ENCODE data around the gene TUBGCP3. TPM values are rescaled to one million over a fixed set of nuclear protein-coding genes. Genes with fewer than 3 reads are reported as not detected.

TUBGCP3 gene
- total RNA-seq, 1 experiment from 2014 or later: 51.1 TPM

DNA sequence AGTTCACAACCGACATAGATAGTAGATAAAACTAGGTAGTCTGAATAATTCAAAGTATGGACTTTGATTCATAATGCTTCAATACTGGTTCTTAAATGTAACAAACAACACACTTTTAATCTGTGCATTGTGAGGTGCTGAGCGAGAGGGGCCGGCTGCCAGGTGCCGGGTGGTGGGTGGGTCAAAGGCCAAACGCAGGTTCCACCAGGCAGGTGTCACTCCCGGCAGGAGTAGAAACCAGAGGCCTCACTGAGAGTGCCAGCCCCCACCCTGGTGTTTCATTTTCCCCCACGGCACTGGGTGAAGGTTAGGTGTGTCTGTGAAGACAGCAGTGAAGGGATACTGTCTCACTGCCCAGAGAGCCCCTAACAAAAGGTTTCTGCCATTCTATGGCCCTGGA lies 4.2 kb upstream of the TUBGCP3 start:
- Mint-ChIP-seq H3K4me1 (ENCODE audit: low read depth, unreplicated experiment) (peaks cover 18% of the 10 kb centered on the region), H3K27ac (ENCODE audit: unreplicated experiment) (peak overlapping the region; percentile 38), H3K9me3 (ENCODE audit: unreplicated experiment) (peaks cover 15% of the 10 kb centered on the region), H3K27me3 (ENCODE audit: insufficient read depth, unreplicated experiment) (no peaks in the 10 kb centered on the region), H3K36me3 (ENCODE audit: insufficient read depth, unreplicated experiment) (peaks cover 20% of the 10 kb centered on the region), H3K4me3 (ENCODE audit: unreplicated experiment) (no peak overlapping the region)
- POLR2A ChIA-PET: no interaction called here
- BruUV-seq (replicated peaks): no TSS peak
- Histone ChIP-seq H3K27me3 (replicated peaks; ENCODE audit: control insufficient read depth, insufficient read depth, low read length) (no peaks in the 10 kb centered on the region), H3K4me3 (ENCODE audit: low read depth, low read length) (no peak overlapping the region), H3K36me3 (ENCODE audit: control insufficient read depth, insufficient read depth, low read length) (no peaks in the 10 kb centered on the region), H3K4me1 (peaks cover 15% of the 10 kb centered on the region), H3K9me3 (no peaks in the 10 kb centered on the region)
- CTCF ChIA-PET: no interaction called here
- DNase-seq: no peak
- intact Hi-C loops (cut with micrococcal nuclease; ENCODE audit: unreplicated experiment): no loop called here
- TF ChIP-seq, protein P1, sequence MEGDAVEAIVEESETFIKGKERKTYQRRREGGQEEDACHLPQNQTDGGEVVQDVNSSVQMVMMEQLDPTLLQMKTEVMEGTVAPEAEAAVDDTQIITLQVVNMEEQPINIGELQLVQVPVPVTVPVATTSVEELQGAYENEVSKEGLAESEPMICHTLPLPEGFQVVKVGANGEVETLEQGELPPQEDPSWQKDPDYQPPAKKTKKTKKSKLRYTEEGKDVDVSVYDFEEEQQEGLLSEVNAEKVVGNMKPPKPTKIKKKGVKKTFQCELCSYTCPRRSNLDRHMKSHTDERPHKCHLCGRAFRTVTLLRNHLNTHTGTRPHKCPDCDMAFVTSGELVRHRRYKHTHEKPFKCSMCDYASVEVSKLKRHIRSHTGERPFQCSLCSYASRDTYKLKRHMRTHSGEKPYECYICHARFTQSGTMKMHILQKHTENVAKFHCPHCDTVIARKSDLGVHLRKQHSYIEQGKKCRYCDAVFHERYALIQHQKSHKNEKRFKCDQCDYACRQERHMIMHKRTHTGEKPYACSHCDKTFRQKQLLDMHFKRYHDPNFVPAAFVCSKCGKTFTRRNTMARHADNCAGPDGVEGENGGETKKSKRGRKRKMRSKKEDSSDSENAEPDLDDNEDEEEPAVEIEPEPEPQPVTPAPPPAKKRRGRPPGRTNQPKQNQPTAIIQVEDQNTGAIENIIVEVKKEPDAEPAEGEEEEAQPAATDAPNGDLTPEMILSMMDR (IDR thresholded peaks at IDR 0.05; ENCODE audit: insufficient read depth in 1 of 2, low read depth in 1 of 2, low read length in 1 of 2, severe bottlenecking in 1 of 2, unreplicated experiment in 1 of 2): no peak

DNA sequence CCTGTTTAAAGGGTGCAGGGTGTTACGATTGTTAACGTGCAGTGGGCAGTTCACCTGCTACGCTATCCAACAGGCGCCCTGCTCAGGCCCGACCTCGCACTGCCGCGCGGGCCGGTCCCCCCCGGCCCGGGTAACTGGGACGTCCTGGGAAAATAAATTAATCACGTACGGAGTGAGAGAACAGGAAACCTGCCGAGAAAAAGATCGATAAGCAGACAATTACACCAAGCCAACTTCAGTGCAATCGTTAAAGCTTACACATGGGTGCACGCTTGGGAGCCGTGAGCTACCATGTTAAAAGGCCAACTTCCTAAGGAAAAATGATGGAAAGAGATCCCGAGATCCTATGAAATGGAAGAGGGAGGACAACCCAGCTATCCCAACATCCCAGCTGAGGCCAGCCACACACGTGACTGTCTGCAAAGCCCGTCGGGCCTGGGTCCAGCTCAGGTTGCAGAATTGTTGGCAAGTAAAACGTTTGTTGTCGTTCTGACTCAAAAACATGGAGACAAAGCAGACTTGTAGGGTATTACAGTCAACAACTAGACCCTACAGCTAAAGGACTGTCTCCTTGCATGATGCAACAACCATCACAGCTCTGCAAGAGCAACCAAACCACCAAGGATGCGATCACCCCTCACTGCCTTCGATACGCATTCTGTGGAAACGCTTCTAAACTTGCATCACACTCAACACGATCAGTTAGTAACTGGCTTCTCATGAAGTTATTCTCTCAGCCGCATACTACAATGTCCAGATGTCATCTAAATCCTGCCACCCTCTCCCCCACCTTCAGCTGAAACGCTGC lies 741 bp upstream of the TUBGCP3 start:
- Mint-ChIP-seq H3K27me3 (ENCODE audit: insufficient read depth, unreplicated experiment) (no peaks in the 10 kb centered on the region), H3K27ac (ENCODE audit: unreplicated experiment) (peak overlapping the region; percentile 96), H3K36me3 (ENCODE audit: insufficient read depth, unreplicated experiment) (peaks cover 30% of the 10 kb centered on the region), H3K4me3 (ENCODE audit: unreplicated experiment) (peak overlapping the region; percentile 92), H3K4me1 (ENCODE audit: low read depth, unreplicated experiment) (peaks cover 21% of the 10 kb centered on the region), H3K9me3 (ENCODE audit: unreplicated experiment) (no peaks in the 10 kb centered on the region)
- Histone ChIP-seq H3K4me1 (peaks cover 15% of the 10 kb centered on the region), H3K27me3 (replicated peaks; ENCODE audit: control insufficient read depth, insufficient read depth, low read length) (no peaks in the 10 kb centered on the region), H3K4me3 (ENCODE audit: low read depth, low read length) (peak overlapping the region; percentile 98), H3K36me3 (ENCODE audit: control insufficient read depth, insufficient read depth, low read length) (no peaks in the 10 kb centered on the region), H3K9me3 (no peaks in the 10 kb centered on the region)
- POLR2A ChIA-PET: interaction anchor here (0.7 to 0.9 kb wide), 2 partner anchors 8 to 145 kb away, joined by 3 to 5 read pairs; no protein-coding TSS in a partner anchor
- intact Hi-C loops (cut with micrococcal nuclease; ENCODE audit: unreplicated experiment): loop anchor here (1.0 kb wide), 1 partner anchor 18 kb away; no protein-coding TSS in a partner anchor
- BruUV-seq (replicated peaks): TSS peak; percentile 72
- DNase-seq: peak in 1 of 2 experiments; percentile 56
- CTCF ChIA-PET: interaction anchor here (2.0 kb wide), 1 partner anchor 17 kb away, joined by 5 read pairs; no protein-coding TSS in a partner anchor
- TF ChIP-seq, protein P1 (IDR thresholded peaks at IDR 0.05; ENCODE audit: insufficient read depth in 1 of 2, low read depth in 1 of 2, low read length in 1 of 2, severe bottlenecking in 1 of 2, unreplicated experiment in 1 of 2): no peak

DNA sequence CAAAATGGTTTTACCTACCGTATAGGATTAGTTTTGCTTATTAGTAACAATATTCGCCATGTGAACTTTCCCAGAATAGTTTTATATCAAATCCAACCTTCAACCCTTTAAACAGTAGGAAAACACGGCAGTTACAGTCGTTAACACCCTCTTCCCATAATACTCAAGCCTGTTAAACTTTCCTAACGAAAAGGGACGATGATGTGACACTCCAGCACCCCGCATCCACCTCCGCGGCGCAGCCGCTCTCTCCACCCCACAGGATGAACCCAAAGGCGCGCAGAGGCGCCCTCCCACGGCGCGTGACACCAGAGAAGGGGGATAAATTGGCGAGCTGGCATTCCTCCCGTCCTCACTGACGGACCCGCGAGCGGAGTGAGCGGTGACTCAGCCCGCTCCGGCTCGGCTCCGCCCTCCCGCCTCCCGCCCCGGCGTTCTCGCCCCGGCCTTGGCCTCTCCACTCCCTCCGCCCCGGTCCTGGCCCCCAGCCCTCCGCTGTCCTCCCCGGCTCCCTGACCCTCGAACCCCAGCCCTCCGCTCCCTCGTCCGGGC lies 665 bp downstream of the TUBGCP3 start:
- DNase-seq: peak; percentile 89 to 92
- no peaks in the 10 kb centered on the region for H3K9me3 Mint-ChIP-seq (ENCODE audit: unreplicated experiment)
- H3K4me1 Mint-ChIP-seq (ENCODE audit: low read depth, unreplicated experiment): peaks cover 24% of the 10 kb centered on the region
- H3K27me3 Mint-ChIP-seq (ENCODE audit: insufficient read depth, unreplicated experiment): no peaks in the 10 kb centered on the region
- ChIA-PET POLR2A (interaction anchor here (0.6 to 1.1 kb wide), 2 partner anchors 102 to 235 kb away, joined by 3 to 4 read pairs; partner anchors contain the start of gene ATP11A), CTCF (interaction anchor here (0.7 kb wide), 1 partner anchor 19 kb away, joined by 3 read pairs; no protein-coding TSS in a partner anchor)
- no peaks in the 10 kb centered on the region for H3K9me3 ChIP-seq
- no TSS peak for BruUV-seq (replicated peaks)
- H3K36me3 ChIP-seq (ENCODE audit: control insufficient read depth, insufficient read depth, low read length): peaks cover under 1% of the 10 kb centered on the region; the same call in 1 of the 2 replicates
- peak overlapping the region; percentile 96 for H3K27ac Mint-ChIP-seq (ENCODE audit: unreplicated experiment)
- TF ChIP-seq, protein P1 (IDR thresholded peaks at IDR 0.05; ENCODE audit: insufficient read depth in 1 of 2, low read depth in 1 of 2, low read length in 1 of 2, severe bottlenecking in 1 of 2, unreplicated experiment in 1 of 2): no peak
- H3K4me3 Mint-ChIP-seq (ENCODE audit: unreplicated experiment): peak overlapping the region; percentile 92
- intact Hi-C loops (cut with micrococcal nuclease; ENCODE audit: unreplicated experiment): no loop called here
- H3K4me1 ChIP-seq: peaks cover 15% of the 10 kb centered on the region
- H3K36me3 Mint-ChIP-seq (ENCODE audit: insufficient read depth, unreplicated experiment): peaks cover 32% of the 10 kb centered on the region
- H3K4me3 ChIP-seq (ENCODE audit: low read depth, low read length): peak overlapping the region; percentile 98
- H3K27me3 ChIP-seq (replicated peaks; ENCODE audit: control insufficient read depth, insufficient read depth, low read length): no peaks in the 10 kb centered on the region

All from Caco-2 (cell line).